ENCODE data around the gene STX1B. TPM values are rescaled to one million over a fixed set of nuclear protein-coding genes. Genes with fewer than 3 reads are reported as not detected.

The STX1B gene
- total and polyA plus RNA-seq, 5 donors = 0.66 to 2.1 (median 1.7) TPM

DNA sequence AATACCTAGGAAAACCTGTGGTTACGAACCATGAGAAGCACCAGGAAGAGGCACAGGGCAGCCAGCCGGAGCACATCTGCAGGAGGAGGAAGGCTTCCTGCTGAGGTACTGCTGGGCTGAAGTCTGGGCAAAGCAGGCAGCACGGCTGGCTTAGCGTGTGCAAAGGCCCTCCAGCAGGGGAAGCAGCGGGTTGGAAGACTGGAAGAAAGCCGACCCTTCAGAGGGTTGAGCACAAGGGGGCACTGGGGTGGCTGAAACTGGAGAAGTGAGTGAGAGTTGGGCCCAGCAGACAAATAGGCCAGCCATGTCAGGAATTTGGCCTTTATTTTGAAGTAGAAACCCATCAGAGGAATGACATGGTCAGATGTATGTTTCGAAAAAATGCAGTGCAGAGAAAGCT is 37.6 kb downstream of the STX1B start:
- Histone ChIP-seq H3K9me3 (ENCODE audit: control insufficient read depth, low read length) (no peaks in the 10 kb centered on the region), H3K27ac (ENCODE audit: low read length) (no peak overlapping the region), H3K4me3 (ENCODE audit: low read length) (no peak overlapping the region), H3K27me3 (ENCODE audit: control insufficient read depth, insufficient read depth) (no peaks in the 10 kb centered on the region), H3K4me1 (ENCODE audit: control insufficient read depth, insufficient read depth, low read length) (no peaks in the 10 kb centered on the region)
- ATAC-seq = no peak
- DNase-seq = peak in 1 of 3 donors; percentile 40
- intact Hi-C loops (cut with DNase I) = no loop called here
- 79% methylated on average over 7 of the region's 7 CpGs for WGBS

DNA sequence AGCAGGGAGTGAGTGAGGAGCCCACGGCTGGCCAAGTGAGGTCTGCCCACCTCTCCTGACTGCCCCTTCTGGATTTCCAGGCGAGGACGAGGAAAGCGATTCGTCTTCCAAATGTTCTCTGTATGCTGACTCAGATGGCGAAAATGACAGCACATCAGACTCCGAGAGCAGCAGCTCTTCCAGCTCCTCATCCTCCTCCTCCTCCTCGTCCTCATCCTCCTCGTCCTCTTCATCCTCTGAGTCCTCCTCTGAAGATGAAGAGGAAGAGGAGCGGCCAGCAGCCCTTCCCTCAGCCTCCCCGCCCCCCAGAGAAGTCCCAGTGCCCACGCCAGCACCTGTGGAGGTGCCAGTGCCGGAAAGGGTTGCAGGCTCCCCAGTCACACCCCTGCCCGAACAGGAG is 39.1 kb downstream of the STX1B start:
- ATAC-seq (no peak), DNase-seq (no peak)
- no peak overlapping the region for H3K27ac ChIP-seq (ENCODE audit: low read length)
- no peak overlapping the region for H3K4me3 ChIP-seq (ENCODE audit: low read length)
- no peaks in the 10 kb centered on the region for H3K9me3 ChIP-seq (ENCODE audit: control insufficient read depth, low read length)
- no peaks in the 10 kb centered on the region for H3K4me1 ChIP-seq (ENCODE audit: control insufficient read depth, insufficient read depth, low read length)
- intact Hi-C loops (cut with DNase I) = no loop called here
- H3K27me3 ChIP-seq (ENCODE audit: control insufficient read depth, insufficient read depth) = no peaks in the 10 kb centered on the region
- 92% methylated on average over 14 of the region's 14 CpGs for WGBS

DNA sequence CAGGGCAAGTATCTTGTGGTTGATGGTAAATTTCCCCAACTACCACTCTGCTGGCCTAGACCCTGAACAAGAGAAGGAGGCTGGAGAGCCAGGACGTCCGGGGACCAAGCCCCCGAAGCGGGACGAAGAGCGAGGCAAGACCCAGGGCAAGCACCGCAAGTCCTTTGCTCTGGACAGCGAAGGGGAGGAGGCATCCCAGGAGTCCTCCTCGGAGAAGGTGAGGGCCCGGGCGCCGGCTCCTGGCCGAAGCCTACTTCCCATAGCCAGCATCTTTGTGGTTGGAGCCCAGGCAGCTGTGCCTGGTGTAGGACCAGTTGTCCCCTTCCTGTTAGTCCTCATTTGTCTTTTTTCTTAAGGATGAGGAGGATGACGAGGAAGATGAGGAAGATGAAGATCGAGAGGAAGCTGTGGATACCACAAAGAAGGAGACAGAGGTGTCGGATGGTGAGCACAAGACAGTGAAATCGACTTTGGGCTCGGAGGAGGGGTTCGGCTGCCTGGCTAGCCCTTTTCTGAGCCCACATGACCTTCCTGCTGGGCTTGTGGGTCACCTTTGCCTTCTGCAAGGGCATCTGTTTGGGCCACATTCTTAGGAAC is 41.1 kb downstream of the STX1B start:
- no peak overlapping the region for H3K27ac ChIP-seq (ENCODE audit: low read length)
- intact Hi-C loops (cut with DNase I) = no loop called here
- no peak overlapping the region for H3K4me3 ChIP-seq (ENCODE audit: low read length)
- no peaks in the 10 kb centered on the region for H3K9me3 ChIP-seq (ENCODE audit: control insufficient read depth, low read length)
- no peaks in the 10 kb centered on the region for H3K27me3 ChIP-seq (ENCODE audit: control insufficient read depth, insufficient read depth)
- no peaks in the 10 kb centered on the region for H3K4me1 ChIP-seq (ENCODE audit: control insufficient read depth, insufficient read depth, low read length)
- peak in 1 of 3 donors; percentile 26 for DNase-seq
- WGBS = 96% methylated on average over 19 of the region's 19 CpGs
- no peak for ATAC-seq

DNA sequence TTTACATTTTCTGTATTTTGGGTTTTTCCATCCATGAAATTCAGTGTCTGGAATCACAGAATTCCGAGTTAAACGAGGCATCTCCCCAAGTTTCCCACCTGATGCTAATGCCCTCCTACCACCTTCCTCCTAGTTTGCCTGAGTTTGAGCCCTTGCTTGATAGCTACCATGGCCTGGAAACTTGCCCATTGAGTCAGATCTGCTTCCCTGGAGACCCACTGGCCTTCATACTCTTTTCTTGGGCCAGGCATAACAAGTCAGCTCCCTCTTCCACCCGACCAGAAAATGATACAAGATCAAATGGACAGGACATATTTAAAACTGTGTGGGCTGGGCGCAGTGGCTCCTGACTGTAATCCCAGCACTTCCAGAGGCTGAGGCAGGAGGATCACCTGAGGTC is 42.6 kb downstream of the STX1B start:
- ATAC-seq (no peak), DNase-seq (peak in 1 of 3 donors; percentile 13)
- Histone ChIP-seq H3K4me1 (ENCODE audit: control insufficient read depth, insufficient read depth, low read length) (no peaks in the 10 kb centered on the region), H3K9me3 (ENCODE audit: control insufficient read depth, low read length) (no peaks in the 10 kb centered on the region), H3K4me3 (ENCODE audit: low read length) (no peak overlapping the region), H3K27ac (ENCODE audit: low read length) (no peak overlapping the region), H3K27me3 (ENCODE audit: control insufficient read depth, insufficient read depth) (no peaks in the 10 kb centered on the region)
- intact Hi-C loops (cut with DNase I) = no loop called here
- 83% methylated on average over 4 of the region's 4 CpGs for WGBS

DNA sequence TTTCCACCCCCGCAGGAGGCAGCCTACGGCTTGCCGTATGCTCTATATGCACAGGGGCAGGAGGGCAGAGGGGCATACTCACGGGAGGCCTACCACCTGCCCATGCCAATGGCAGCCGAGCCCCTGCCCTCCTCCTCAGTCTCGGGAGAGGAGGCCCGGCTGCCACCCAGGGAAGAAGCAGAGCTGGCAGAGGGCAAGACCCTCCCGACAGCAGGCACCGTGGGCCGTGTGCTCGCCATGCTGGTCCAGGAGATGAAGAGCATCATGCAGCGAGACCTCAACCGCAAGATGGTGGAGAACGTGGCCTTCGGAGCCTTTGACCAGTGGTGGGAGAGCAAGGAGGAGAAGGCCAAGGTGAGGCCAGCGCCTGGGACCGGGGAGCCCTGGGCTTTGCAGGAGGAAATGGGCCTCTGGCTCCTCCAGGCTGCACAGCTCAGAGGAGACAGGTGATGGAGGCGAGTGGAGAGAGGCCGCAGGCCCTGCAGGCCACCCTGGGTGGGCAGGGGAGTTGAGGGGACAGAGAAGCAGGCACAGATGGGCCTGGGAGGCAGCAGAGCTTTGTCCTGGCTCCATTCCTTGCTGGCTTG is 44.3 kb downstream of the STX1B start:
- ATAC-seq = peak in 1 of 2 donors; percentile 17
- H3K4me1 ChIP-seq (ENCODE audit: control insufficient read depth, insufficient read depth, low read length) = no peaks in the 10 kb centered on the region
- DNase-seq = peak in 1 of 3 donors; percentile 35
- no peak overlapping the region for H3K4me3 ChIP-seq (ENCODE audit: low read length)
- no peaks in the 10 kb centered on the region for H3K27me3 ChIP-seq (ENCODE audit: control insufficient read depth, insufficient read depth)
- intact Hi-C loops (cut with DNase I) = no loop called here
- WGBS = 92% methylated on average over 19 of the region's 19 CpGs
- H3K9me3 ChIP-seq (ENCODE audit: control insufficient read depth, low read length) = no peaks in the 10 kb centered on the region
- H3K27ac ChIP-seq (ENCODE audit: low read length) = no peak overlapping the region

DNA sequence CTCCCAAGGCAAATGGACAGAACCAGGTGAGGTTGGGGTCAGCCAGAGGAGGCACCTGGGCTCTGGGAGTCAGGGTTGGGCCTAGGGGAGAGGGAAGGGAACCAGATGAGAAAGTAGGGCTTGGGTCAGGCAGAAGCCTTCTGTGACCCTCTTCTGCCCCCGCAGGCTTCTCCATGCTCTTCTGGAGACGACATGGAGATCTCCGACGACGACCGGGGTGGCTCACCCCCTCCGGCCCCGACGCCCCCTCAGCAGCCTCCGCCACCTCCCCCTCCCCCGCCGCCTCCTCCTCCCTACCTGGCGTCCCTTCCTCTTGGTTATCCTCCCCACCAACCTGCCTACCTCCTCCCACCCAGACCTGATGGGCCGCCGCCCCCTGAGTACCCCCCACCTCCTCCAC is 45.0 kb downstream of the STX1B start:
- WGBS = 86% methylated on average over 15 of the region's 15 CpGs
- H3K27me3 ChIP-seq (ENCODE audit: control insufficient read depth, insufficient read depth) = no peaks in the 10 kb centered on the region
- H3K4me3 ChIP-seq (ENCODE audit: low read length) = no peak overlapping the region
- no peak overlapping the region for H3K27ac ChIP-seq (ENCODE audit: low read length)
- ATAC-seq = no peak
- H3K4me1 ChIP-seq (ENCODE audit: control insufficient read depth, insufficient read depth, low read length) = no peaks in the 10 kb centered on the region
- DNase-seq = peak in 1 of 3 donors; percentile 25
- intact Hi-C loops (cut with DNase I) = no loop called here
- no peaks in the 10 kb centered on the region for H3K9me3 ChIP-seq (ENCODE audit: control insufficient read depth, low read length)

DNA sequence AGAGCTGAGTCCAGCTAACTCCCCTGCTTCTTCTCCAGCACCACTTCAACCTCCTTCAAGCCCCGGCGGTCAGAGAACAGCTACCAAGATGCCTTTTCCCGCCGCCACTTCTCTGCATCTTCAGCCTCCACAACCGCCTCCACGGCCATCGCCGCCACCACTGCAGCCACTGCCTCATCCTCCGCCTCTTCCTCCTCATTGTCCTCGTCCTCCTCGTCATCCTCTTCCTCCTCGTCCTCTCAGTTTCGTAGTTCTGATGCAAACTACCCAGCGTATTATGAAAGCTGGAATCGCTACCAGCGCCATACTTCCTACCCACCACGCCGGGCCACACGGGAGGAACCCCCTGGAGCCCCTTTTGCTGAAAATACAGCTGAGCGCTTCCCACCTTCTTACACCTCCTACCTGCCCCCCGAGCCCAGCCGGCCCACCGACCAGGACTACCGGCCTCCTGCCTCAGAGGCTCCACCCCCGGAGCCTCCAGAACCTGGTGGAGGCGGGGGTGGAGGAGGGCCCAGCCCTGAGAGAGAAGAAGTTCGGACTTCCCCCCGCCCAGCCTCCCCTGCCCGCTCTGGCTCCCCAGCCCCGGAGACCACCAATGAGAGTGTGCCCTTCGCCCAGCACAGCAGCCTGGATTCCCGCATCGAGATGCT is 45.7 kb downstream of the STX1B start:
- Histone ChIP-seq H3K9me3 (ENCODE audit: control insufficient read depth, low read length) (no peaks in the 10 kb centered on the region), H3K4me1 (ENCODE audit: control insufficient read depth, insufficient read depth, low read length) (no peaks in the 10 kb centered on the region), H3K4me3 (ENCODE audit: low read length) (no peak overlapping the region), H3K27ac (ENCODE audit: low read length) (no peak overlapping the region), H3K27me3 (ENCODE audit: control insufficient read depth, insufficient read depth) (no peaks in the 10 kb centered on the region)
- DNase-seq (peak in 1 of 3 donors; percentile 42), ATAC-seq (no peak)
- WGBS = 88% methylated on average over 33 of the region's 33 CpGs
- intact Hi-C loops (cut with DNase I) = no loop called here

DNA sequence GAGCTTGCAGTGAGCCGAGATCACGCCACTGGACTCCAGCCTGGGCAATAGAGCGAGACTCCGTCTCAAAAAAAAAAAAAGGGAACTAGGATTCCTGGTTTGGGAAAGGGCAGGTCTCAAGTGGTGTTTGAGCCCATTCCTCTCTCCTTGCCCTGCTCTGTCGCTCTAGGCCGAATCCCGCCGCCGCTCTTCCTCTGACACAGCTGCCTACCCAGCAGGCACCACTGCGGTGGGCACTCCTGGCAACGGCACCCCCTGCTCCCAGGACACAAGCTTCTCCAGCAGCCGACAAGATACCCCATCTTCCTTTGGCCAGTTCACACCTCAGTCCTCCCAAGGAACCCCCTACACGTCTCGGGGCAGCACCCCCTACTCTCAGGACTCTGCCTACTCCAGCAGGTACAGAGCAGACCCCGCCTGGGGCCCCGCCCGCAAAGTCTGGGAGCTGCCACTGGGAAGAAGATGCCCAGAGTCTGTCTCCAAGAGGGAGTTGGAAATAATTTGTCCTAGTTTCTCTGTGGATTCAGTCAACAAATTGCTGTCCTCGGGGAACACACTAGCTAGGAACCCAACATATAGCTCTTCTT is 46.4 kb downstream of the STX1B start:
- peak in 1 of 3 donors; percentile 60 for DNase-seq
- Histone ChIP-seq H3K27ac (ENCODE audit: low read length) (no peak overlapping the region), H3K4me1 (ENCODE audit: control insufficient read depth, insufficient read depth, low read length) (no peaks in the 10 kb centered on the region), H3K9me3 (ENCODE audit: control insufficient read depth, low read length) (no peaks in the 10 kb centered on the region), H3K27me3 (ENCODE audit: control insufficient read depth, insufficient read depth) (no peaks in the 10 kb centered on the region), H3K4me3 (ENCODE audit: low read length) (no peak overlapping the region)
- no peak for ATAC-seq
- 93% methylated on average over 18 of the region's 18 CpGs for WGBS
- intact Hi-C loops (cut with DNase I) = no loop called here

DNA sequence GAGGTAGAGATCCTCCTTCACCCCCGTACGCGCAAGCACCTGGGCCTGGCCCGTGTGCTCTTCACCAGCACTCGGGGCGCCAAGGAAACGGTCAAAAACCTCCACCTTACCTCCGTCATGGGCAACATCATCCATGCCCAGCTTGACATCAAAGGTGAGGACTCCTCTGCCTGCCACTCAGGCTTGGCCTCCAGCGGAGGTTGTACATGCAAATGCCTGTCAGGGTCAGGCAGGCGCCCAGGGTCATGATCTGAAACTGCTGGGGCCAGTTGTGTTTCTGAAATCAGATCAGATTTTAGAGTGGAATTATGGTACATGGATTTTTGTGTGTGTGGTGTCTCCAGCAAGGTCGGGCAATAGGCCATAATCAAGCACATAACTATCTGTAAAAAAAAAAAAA is 49.1 kb downstream of the STX1B start:
- intact Hi-C loops (cut with DNase I) = no loop called here
- Histone ChIP-seq H3K27ac (ENCODE audit: low read length) (no peak overlapping the region), H3K4me3 (ENCODE audit: low read length) (no peak overlapping the region), H3K4me1 (ENCODE audit: control insufficient read depth, insufficient read depth, low read length) (no peaks in the 10 kb centered on the region), H3K9me3 (ENCODE audit: control insufficient read depth, low read length) (no peaks in the 10 kb centered on the region), H3K27me3 (ENCODE audit: control insufficient read depth, insufficient read depth) (no peaks in the 10 kb centered on the region)
- DNase-seq (peak in 1 of 3 donors; percentile 57), ATAC-seq (no peak)
- whole genome bisulfite sequencing = 91% methylated on average over 11 of the region's 11 CpGs

DNA sequence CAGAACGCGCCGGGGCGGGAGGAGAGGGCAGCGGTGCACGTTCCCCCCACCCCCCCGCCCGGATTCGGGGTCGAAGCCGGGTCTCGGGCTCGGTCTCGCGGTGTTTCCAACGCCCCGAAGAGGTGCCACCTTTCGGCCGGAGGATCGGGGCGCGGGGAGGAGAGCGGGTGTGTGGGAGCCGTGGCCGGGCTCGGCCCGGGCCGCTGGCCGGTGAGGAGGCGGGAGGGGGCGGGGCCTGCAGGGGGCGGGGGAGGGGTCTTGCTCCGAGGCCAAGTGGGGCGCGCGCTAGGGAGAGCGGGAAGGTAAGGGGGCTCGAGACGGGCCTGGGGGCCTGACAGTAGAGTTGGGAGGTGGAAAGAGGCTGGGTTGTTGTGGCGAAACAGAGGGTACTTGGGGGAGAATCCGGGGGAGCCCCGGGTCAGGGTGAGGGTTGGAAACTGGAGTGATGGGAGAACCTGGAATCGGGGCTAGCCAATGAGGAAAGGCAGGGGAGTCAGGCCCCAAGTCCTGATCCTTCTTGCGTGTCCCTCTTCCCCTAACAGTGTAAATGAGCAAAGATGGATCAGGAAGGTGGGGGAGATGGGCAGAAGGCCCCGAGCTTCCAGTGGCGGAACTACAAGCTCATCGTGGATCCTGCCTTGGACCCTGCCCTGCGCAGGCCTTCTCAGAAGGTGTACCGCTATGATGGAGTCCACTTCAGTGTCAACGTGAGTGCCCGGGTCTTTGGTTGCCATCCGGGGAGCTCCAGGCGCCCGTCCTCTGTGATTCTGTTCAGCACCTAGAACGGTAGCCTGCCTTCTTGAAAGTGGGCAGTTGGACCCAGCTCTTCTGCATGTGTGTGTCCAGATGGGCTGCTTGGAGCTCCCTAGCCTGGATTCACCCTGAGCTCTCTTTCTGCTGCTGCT is 52.0 kb downstream of the STX1B start:
- ATAC-seq = peak; percentile 12 to 13

More for the DNA sequence above, 52.0 kb downstream of the STX1B start:
- no peaks in the 10 kb centered on the region for H3K27me3 ChIP-seq (ENCODE audit: control insufficient read depth, insufficient read depth)
- H3K4me1 ChIP-seq (ENCODE audit: control insufficient read depth, insufficient read depth, low read length) = no peaks in the 10 kb centered on the region
- no peaks in the 10 kb centered on the region for H3K9me3 ChIP-seq (ENCODE audit: control insufficient read depth, low read length)
- H3K4me3 ChIP-seq (ENCODE audit: low read length) = peak overlapping the region; percentile 94
- intact Hi-C loops (cut with DNase I) = no loop called here
- DNase-seq = peak in 1 of 3 donors; percentile 86
- peak overlapping the region; percentile 99 for H3K27ac ChIP-seq (ENCODE audit: low read length)
- WGBS = 11% methylated on average over 55 of the region's 55 CpGs
